Measurements from ENCODE around the gene TBC1D1.

TBC1D1 gene

DNA sequence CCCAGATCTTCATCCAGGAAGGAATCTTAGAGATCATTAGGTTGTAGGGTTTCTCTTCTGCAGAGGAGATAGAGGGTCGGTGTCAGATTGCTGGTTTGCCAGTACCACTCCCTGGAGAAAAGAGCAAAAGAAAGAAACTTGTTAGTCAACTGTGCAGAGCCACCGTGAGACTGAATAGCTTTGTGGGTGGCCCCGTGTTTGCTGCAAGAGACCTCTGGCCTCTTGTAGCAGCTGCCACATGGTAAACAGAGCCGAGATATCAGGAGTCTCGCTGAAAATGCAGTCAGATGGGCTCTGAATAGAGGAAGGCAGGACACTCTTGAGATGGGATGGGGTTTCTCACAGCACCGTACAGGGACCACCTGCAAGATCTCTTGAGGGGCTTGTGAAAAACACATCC lies 219.0 kb downstream of the TBC1D1 start:
- TF ChIP-seq, protein P1, sequence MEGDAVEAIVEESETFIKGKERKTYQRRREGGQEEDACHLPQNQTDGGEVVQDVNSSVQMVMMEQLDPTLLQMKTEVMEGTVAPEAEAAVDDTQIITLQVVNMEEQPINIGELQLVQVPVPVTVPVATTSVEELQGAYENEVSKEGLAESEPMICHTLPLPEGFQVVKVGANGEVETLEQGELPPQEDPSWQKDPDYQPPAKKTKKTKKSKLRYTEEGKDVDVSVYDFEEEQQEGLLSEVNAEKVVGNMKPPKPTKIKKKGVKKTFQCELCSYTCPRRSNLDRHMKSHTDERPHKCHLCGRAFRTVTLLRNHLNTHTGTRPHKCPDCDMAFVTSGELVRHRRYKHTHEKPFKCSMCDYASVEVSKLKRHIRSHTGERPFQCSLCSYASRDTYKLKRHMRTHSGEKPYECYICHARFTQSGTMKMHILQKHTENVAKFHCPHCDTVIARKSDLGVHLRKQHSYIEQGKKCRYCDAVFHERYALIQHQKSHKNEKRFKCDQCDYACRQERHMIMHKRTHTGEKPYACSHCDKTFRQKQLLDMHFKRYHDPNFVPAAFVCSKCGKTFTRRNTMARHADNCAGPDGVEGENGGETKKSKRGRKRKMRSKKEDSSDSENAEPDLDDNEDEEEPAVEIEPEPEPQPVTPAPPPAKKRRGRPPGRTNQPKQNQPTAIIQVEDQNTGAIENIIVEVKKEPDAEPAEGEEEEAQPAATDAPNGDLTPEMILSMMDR (IDR thresholded peaks at IDR 0.05; ENCODE audit: extremely low read depth, insufficient read depth, missing control alignments) = no peak
- in situ Hi-C loops (cut with MboI; ENCODE audit: low pct_unique_long_range_greater_than_20kb, low sequenced_read_pairs, unreplicated experiment) = no loop called here

DNA sequence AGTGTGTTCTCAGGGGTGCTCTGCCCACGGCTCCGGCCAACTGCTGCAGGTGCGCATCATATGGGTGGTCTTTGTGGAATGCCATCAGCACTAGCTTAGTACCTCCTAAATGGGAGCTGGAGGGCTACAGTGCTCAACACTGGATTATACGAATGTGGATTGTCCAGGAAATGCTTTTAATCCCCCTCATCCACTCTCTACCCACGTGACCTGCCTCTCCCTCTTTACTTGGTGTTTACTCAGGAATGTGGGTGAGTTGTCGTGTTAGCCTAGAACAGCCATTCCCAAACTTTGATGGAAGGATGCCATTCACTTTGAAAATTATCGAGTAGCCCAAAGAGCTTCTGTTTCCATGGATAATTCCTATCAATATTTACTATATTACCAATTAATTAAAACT lies 220.1 kb downstream of the TBC1D1 start:
- in situ Hi-C loops (cut with MboI; ENCODE audit: low pct_unique_long_range_greater_than_20kb, low sequenced_read_pairs, unreplicated experiment) = no loop called here
- no peak for DNase-seq (ENCODE audit: low spot score)
- TF ChIP-seq, protein P1 (IDR thresholded peaks at IDR 0.05; ENCODE audit: extremely low read depth, insufficient read depth, missing control alignments) = no peak

More for the DNA sequence above, 219.0 kb downstream of the TBC1D1 start:
- DNase-seq (ENCODE audit: low spot score) = no peak

DNA sequence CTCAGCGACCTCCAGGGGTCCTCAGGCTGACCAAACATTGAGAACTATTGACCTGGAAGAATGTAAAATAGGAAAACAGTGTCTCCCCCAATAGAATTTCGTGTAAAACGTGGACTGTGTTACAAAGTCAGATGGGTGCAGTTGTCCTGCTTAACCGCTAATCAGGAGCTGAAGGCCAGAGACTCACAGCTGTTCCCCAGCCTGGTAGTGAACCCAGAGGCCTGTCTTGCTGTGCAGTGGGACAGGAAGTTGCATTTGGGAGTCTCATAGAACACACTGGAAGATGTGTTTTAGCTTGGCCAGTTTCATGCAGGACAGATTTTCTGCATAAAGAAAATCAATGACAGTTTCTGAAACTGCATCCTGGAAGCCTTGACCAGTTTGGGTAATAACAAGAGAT lies 220.8 kb downstream of the TBC1D1 start:
- TF ChIP-seq, protein P1 (IDR thresholded peaks at IDR 0.05; ENCODE audit: extremely low read depth, insufficient read depth, missing control alignments) = no peak
- DNase-seq (ENCODE audit: low spot score) = no peak
- in situ Hi-C loops (cut with MboI; ENCODE audit: low pct_unique_long_range_greater_than_20kb, low sequenced_read_pairs, unreplicated experiment) = no loop called here

DNA sequence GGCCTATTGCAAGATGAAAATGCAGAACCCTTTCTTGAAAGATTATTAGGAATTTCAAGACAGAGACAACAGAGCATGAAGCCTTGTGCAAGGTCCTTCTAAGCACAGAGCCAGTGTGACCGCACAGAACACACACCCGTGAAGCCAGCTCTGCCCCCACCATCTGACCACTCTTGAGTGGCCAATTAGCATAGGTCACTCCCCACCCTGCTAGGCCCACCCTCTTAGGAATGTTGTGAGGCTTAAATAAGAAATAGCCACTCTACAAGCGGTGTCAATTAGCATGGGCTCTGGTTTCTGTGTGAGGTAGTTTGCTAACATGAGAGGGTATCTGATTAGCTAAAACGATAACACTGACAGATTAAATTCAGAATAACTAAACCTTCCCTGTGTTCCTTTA lies 222.2 kb downstream of the TBC1D1 start:
- no peak for DNase-seq (ENCODE audit: low spot score)
- TF ChIP-seq, protein P1 (IDR thresholded peaks at IDR 0.05; ENCODE audit: extremely low read depth, insufficient read depth, missing control alignments) = no peak
- in situ Hi-C loops (cut with MboI; ENCODE audit: low pct_unique_long_range_greater_than_20kb, low sequenced_read_pairs, unreplicated experiment) = no loop called here

DNA sequence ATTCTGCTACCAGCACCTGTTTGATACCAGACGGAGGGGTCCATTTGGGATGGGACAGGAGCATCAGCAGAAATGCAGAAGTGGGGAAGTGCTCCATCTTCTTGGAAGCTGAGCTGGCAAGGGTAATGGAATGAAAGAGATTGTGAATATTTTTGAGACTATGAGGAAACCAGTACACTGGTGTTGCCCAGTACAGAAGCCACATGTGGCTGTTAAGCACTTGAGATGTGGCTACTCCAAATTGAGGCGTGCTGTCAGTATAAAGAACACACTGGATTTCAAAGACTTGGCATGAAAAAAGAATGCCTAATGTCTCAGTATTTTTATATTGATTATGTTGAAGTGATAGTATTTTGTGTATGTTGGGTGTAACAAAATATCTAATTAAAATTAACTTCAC lies 222.7 kb downstream of the TBC1D1 start:
- in situ Hi-C loops (cut with MboI; ENCODE audit: low pct_unique_long_range_greater_than_20kb, low sequenced_read_pairs, unreplicated experiment) = no loop called here

DNA sequence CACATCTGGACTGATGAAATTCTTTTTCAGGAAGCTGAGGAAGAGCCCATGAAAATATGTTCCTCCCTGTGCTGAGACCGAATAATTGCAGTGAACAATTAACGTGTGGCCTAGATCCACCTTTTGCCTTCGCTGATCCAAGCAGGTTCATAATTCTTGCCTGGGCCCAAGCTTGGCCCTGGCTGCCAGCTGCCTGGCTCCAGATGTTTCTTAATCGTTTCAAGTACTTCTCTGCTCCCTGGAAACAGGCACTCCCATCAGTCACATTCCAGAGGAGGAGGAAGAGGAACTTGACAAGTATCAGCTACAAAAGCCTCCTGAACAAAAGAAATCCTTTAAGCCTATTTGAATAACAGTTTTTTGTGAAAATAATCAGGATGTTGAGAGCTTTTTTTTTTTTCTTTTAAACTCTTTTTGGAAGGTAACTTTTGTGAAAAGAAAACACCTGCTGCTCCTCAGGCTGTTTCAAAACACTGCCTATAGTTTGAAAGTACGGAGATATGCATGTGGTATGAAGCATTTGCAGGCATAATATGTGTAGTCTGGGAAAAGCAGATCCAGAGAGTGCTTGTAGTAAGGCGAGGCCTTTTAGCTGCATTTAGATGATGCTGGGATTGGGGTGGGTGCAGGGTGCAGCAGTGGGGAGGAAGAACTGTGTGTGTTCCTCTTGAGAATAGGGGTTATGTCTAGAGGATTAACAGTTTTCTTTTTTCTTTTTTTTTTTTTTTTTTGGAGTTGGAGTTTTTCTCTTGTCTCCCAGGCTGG lies 223.7 kb downstream of the TBC1D1 start:
- TF ChIP-seq, protein P1 (IDR thresholded peaks at IDR 0.05; ENCODE audit: extremely low read depth, insufficient read depth, missing control alignments) = no peak
- in situ Hi-C loops (cut with MboI; ENCODE audit: low pct_unique_long_range_greater_than_20kb, low sequenced_read_pairs, unreplicated experiment) = no loop called here
- no peak for DNase-seq (ENCODE audit: low spot score)

More for the DNA sequence above, 222.7 kb downstream of the TBC1D1 start:
- TF ChIP-seq, protein P1 (IDR thresholded peaks at IDR 0.05; ENCODE audit: extremely low read depth, insufficient read depth, missing control alignments) = no peak
- no peak for DNase-seq (ENCODE audit: low spot score)

Measured in GM13977 (cell line).